GM18861 (cell line): ENCODE data around the gene ADORA1.

Source experiments
- ATAC-seq: cut with Tn5 transposase; IDR thresholded peaks from one replicate; pipeline ENCODE4 v1.9.1; 2021; ENCODE audit not compliant: unreplicated experiment

The ADORA1 gene

DNA sequence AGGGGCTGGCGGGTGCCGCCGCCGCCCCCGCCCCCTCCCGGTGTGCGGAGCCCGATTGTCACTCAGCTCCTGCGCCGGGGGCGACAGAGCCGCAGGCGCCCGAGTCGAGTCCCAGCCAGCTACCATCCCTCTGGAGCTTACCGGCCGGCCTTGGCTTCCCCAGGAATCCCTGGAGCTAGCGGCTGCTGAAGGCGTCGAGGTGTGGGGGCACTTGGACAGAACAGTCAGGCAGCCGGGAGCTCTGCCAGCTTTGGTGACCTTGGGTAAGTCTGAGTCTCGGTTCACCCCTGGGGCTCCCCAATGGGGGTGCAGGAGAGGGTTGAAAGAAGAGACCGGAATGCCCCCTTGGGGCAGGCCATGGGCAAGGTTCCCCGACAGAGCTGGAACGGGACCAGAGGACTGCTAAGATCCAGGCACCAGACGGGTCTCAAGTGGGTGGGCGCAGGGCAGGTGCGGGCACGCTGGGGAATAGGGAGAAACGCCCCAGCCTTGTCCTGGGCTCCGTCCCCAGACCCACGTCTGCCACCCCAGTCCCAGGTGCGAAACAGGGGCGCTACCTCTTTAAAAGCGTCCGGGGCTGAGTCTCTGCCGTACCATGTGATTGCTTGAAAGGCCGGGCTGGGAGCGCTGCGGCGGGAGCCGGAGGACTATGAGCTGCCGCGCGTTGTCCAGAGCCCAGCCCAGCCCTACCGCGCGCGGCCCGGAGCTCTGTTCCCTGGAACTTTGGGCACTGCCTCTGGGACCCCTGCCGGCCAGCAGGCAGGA lies at the start of gene ADORA1:
ADORA1 (plus strand) TSS at position 61 of the 765 bp plus-strand sequence. CDS start 1,116 bp downstream, outside the sequence.
- ATAC-seq: no peak

- ATAC-seq: no peak
Observed at GRCh38 chr1:203077956-203078355, 49.6 kb upstream of the ADORA1 start.

DNA sequence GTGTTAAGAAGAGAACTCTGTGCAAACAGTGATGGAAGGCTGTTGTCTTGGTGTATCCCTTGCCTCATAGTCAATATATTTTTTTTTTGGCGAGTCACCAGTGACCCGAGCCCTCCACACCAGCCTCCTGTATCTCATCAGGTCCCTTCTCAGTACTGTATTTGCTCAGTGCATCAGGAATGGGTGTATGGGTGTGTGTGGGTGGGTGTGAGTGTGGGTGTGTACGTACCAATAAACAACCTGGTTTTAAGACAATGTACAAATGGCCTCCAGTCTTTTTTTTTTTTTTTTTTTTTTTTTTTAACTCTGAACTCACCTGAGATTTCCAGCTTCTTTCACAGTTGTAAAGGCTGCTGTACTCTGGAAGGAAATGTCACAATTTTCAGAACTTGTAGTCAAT lies 49.0 kb upstream of the ADORA1 start:
- no peak for ATAC-seq

DNA sequence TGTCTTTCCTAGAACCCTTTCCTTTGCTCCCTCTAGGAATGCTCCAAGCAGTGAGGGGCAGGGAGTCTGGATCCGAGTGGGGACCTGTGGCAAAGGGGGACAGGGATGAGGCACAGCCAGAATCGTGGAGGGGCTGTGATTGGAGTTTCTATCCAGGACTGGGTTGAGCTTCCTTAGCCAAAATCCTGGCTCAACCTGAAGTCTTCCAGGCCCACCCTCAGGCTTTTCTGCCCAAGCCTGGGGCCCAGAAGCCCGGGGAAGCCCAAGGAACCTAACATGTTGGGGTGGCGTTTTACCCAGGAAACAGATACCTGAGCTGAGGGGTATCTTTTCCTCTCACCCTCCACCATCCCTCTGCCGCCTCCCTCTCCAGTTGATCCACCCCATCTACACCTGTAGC lies 47.1 kb upstream of the ADORA1 start:
- ATAC-seq: no peak

- ATAC-seq: no peak
Observed at GRCh38 chr1:203081465-203082230, 45.9 kb upstream of the ADORA1 start.

DNA sequence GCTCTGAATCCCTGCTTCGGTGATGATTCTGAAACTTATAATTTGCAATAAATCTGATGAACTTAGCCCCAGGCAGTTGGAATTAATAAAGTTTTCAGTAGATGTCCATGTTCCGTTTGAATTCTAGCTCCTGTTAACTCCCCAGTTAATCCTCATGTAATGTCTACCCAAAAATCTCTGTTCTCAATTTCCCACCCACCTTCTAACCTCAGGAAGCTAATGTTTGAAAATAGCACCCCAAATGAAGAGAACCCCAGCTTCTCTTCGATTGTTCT lies 45.4 kb upstream of the ADORA1 start:
- ATAC-seq: no peak

DNA sequence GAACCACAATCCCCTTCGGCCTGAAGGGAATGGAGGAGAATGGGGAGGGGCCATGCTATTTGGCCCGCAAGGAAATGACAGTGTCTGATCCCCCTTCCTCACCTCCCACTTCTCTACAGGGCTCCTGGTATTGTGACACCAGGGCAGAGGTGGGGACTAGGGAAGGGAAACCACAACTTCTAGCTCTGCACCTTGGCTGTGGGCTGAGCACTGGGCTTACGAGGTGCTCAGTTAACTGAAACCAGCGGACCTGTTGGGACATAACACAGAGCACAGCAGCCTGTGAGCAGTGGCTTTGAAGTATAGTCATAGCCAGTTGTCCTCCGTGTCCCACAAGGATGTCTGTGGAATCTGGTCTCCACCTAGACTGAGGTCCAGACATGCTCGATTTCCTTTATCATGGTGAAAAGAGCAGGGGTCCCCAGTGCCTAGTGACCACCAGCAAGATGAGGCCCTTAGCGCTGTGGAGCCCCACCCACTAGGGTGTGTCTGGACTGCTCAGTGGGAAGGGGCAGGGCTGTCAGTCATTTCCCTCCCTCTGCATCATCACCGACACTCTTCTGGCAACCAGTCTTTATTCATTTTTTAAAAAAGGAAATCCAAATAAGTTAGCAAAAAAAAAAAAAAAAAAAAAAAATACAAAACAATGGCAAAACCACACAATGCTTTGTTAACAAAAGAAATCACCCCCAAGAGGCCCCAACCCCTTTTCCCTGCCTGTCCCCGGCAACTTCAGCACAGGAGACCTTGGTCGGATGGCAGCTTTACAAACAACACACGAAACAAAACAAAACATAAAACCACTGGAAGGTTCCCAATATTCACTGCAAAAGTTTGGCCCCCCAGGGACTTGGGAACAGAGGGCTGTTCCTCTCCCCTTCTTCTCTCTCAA lies 44.7 kb upstream of the ADORA1 start:
- no peak for ATAC-seq

- ATAC-seq: no peak
Observed at GRCh38 chr1:203083463-203083921, 44.0 kb upstream of the ADORA1 start.

- no peak for ATAC-seq
Observed at GRCh38 chr1:203084588-203085527, 42.7 kb upstream of the ADORA1 start.

DNA sequence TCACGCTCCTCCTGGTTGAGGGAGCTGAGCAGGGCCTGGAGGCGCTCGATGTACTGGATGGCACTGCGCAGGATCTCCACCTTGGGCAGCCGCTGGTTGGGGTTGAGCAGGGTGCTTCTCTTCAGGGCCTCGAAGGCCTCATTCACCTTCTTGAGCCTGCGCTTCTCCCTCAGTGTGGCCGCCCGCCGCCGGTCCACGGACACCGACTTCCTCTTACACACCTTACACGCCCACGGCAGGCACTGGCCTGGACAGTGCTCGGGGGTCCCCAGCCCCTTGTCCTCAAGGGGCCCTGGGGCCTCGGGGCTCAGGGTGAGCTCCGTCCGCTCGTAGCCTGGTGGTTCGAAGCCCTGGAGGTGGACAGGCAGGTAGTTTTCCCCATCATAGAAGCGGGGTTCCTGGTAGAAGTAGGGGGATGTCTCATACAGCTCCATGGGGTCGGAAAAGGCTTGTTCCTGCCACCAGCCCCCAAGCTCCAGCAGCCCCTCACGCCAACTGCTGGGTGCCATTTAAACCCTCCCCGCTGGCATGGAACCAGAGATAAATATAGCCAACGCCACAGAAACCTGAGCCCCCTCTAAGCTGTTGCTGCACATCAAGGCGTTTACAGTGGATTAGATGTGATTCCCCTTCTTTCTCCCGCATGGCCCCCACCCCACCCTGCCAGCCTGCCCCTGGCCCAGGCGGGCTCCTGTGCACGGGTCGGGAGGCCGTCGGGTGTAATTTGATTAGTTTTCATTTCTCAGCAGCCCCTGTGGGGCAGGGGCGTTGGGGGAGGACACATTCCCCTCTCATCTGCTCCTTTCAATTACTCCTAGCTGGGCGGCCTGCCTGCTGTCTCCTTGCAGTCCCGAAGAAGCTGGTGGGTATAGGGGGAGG lies 41.8 kb upstream of the ADORA1 start, which contains the start of gene MYOG:
MYOG (minus strand) TSS at position 485 of the 879 bp plus-strand sequence; CDS start at position 434, 51 bp downstream.
- no peak for ATAC-seq

GRCh38 chr1:203086992-203087763 lies 40.3 kb upstream of the ADORA1 start:
- no peak for ATAC-seq

DNA sequence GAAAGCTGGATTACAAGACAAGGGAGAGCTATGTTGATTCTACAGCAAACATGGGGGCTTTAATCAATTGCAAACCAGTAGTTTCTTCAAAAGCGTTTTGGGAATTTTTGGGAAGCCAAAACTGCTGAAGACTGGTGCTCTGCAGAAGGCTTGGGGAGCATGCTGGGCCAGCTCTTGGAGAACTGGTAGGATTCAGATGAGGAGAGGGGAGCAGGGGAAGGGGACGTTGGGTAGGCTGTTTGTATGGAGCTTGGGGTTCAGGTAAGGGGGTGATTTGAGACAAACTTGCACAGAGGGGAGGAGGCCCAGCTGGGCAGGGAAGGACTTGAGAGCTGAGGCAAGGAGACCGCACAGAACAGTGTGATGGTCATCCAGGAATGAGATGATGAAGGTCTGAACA lies 39.1 kb upstream of the ADORA1 start:
- no peak for ATAC-seq

DNA sequence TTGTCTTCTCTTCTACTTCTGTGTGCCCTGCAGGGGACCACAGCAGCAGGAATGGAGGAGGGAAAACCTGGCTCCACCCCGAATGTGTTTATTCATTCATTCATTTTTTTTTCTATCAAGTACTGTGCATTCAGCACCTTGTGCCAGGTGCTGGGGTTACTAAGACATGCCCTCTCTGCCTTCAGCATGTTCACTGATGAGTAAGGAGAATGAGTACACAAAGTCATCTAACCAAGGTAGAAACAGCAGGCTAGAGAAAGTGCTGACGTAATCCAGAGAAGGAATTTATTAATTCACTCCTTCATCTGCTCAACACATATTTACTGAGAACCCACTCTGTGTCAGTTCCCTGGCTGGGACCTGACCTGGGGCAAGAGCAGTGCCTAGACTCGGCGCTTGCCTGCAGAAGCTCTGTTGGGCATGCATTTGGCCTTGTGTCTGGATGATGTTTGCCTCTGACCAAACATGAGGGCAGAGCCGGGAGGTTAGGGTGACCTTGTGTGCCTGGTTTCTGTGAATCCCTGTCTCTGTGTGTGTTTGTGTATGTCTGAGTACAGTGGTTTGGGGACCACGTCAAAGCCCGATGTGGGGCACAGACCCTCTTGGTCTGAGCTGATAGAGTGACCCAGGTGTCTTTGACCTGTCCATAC lies 38.4 kb upstream of the ADORA1 start:
- ATAC-seq: no peak

- ATAC-seq: no peak
Observed at GRCh38 chr1:203089651-203090045, 37.9 kb upstream of the ADORA1 start.

DNA sequence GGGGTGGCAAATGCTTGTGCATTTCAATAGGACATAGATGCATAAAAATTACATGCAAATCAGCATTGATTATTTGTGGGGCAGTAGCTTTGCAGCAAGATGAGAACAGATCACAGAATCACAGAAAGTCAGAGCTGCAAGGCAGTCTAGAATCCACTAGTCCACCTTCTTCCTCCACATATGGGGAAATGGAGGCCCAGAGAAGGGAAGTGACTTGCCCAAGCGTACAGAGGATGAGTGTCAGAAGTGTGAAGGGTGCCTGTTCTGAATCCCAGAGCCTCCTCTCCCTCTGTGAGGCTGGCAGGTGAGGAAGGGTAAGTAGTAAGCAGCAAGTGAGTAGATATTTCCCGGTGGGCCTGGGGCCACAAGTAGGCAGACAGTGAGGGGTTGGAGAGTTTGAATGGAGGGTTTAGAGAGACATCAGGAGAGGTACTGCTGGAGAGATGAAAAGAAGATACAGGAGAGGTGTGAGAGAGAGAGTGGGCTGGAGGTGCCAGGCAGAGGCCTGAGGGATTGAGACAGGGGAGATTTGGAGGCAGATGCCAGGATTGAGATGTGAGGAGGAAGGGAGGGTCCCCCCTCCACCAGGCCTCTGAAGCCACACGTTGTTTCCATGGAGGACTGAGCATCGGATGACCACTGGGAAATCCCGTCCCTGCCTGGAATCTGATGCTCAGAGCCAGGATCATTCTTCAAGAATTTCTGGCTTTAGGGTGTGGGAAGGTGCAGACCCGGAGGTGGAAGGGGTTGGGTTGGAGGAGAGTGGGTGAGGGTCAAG lies 36.9 kb upstream of the ADORA1 start:
- no peak for ATAC-seq

DNA sequence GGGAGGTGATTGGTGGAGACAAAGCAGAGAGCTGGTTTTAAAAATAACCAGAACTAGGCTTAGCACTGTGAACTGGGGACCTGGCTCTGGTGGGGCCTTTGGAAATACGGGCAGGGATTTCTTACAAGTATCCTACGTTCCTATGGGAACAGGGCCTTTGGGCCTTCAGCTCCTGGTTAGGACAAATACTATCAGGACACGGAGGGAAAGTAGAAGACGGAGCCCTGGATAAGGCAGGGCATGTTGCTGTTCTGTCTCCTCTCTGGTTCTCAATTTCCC lies 36.4 kb upstream of the ADORA1 start:
- ATAC-seq: no peak

DNA sequence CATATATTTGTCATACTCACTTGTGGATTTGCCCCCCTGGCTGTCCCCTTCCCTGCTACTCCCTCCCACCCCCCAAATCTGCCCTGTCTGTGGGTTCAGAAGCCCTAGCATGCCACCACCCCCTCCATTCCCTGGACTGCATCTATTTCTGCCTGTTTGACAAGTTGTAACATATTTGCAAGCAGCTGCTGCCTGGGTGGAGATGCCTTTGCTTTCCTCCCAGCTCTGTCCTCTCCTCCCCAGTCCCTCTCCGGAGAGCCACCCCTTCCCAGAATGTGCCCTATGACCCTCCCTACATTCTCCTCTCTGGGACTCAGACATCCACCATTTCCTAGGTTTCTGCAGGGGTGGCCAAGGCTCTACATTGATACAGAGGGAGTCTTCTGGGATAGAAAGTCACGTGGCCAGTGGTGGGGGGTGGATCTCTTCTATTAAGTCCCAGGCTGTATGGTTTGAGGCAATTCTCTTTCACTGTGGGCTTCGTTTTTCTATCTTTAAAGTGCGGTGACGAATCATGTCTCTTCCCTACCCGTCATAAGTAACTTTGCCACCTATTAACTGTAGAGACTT lies 35.7 kb upstream of the ADORA1 start:
- ATAC-seq: no peak
